Measurements from ENCODE around the gene CHGA.

The CHGA gene

DNA sequence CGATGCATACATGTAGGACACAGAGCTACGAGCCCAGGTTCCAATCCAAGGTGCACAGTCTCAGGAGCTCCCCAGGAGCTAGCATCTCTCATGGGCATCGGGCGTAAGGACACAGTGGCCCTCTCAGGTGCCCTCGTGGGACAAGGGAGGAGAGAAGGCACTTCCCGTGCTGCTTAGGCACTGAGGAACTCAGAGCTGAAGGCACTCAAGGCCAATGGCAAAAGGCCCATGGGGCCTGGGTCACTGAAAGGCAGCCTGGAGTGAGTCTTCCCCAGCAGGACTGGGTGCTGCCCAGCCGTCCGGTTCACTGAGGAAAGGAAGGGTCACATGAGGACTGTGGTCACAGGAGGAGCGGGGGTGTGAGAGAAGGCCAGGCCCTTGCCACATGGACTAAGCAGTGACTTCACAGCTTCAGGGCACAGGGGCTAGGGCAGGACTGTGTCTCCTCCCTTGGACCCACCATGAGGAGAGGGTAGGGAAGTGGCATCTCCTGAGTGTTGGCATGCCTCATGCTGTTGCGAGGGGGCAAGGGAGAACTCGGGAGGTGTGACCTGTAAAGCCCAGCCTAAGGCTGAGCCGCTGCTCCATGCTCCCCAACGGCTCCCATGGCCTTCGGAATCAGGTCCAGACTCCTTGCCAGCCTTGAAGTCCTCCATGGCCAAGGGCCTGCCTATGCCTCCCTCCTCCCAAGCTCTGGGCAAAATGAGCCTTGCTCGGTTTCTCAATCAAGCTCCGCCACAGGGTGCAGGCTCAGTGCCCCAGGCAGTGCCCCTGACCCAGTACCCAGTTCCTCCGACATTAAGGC is 51.8 kb downstream of the CHGA start:
- TF ChIP-seq, protein P1, sequence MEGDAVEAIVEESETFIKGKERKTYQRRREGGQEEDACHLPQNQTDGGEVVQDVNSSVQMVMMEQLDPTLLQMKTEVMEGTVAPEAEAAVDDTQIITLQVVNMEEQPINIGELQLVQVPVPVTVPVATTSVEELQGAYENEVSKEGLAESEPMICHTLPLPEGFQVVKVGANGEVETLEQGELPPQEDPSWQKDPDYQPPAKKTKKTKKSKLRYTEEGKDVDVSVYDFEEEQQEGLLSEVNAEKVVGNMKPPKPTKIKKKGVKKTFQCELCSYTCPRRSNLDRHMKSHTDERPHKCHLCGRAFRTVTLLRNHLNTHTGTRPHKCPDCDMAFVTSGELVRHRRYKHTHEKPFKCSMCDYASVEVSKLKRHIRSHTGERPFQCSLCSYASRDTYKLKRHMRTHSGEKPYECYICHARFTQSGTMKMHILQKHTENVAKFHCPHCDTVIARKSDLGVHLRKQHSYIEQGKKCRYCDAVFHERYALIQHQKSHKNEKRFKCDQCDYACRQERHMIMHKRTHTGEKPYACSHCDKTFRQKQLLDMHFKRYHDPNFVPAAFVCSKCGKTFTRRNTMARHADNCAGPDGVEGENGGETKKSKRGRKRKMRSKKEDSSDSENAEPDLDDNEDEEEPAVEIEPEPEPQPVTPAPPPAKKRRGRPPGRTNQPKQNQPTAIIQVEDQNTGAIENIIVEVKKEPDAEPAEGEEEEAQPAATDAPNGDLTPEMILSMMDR (conservative IDR thresholded peaks at IDR 0.05; ENCODE audit: control insufficient read depth, insufficient read depth, low read depth, low read length), result no peak

GRCh38 chr14:92976268-92976667 is 53.3 kb downstream of the CHGA start:
- DNase-seq (ENCODE audit: low read depth), result no peak
- TF ChIP-seq, protein P1 (conservative IDR thresholded peaks at IDR 0.05; ENCODE audit: control insufficient read depth, insufficient read depth, low read depth, low read length), result no peak
- no peak overlapping the region for H3K4me3 ChIP-seq (ENCODE audit: control insufficient read depth, low read depth, low read length)

More for the DNA sequence above, 51.8 kb downstream of the CHGA start:
- no peak for DNase-seq (ENCODE audit: low read depth)
- no peak overlapping the region for H3K4me3 ChIP-seq (ENCODE audit: control insufficient read depth, low read depth, low read length)

- H3K4me3 ChIP-seq (ENCODE audit: control insufficient read depth, low read depth, low read length), result no peak overlapping the region
- no peak for DNase-seq (ENCODE audit: low read depth)
- TF ChIP-seq, protein P1 (conservative IDR thresholded peaks at IDR 0.05; ENCODE audit: control insufficient read depth, insufficient read depth, low read depth, low read length), result no peak
Measured at GRCh38 chr14:92978229-92979021, 55.5 kb downstream of the CHGA start.

GRCh38 chr14:92980866-92981265 is 57.9 kb downstream of the CHGA start:
- TF ChIP-seq, protein P1 (conservative IDR thresholded peaks at IDR 0.05; ENCODE audit: control insufficient read depth, insufficient read depth, low read depth, low read length), result no peak
- DNase-seq (ENCODE audit: low read depth), result no peak
- no peak overlapping the region for H3K4me3 ChIP-seq (ENCODE audit: control insufficient read depth, low read depth, low read length)

DNA sequence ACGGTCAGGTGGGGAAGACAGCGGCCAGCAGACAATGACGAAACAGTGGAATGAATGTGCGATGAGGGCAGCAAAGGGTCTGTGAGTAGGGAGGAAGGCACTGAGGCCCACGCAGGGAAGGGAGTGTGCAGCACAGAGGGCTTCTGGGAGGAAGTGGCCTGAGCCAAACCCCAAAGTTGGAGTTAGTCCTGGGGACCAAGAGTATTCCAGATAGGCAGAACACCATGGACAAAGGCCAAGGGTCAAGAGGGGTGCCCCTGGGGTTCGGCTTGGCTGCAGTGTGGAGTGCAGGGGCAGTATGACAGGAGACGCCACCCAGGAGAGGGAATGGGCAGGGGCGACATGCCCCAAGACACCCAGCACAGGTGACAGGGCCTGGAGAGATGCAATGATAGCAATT is 58.8 kb downstream of the CHGA start:
- TF ChIP-seq, protein P1 (conservative IDR thresholded peaks at IDR 0.05; ENCODE audit: control insufficient read depth, insufficient read depth, low read depth, low read length), result no peak
- DNase-seq (ENCODE audit: low read depth), result no peak
- no peak overlapping the region for H3K4me3 ChIP-seq (ENCODE audit: control insufficient read depth, low read depth, low read length)

DNA sequence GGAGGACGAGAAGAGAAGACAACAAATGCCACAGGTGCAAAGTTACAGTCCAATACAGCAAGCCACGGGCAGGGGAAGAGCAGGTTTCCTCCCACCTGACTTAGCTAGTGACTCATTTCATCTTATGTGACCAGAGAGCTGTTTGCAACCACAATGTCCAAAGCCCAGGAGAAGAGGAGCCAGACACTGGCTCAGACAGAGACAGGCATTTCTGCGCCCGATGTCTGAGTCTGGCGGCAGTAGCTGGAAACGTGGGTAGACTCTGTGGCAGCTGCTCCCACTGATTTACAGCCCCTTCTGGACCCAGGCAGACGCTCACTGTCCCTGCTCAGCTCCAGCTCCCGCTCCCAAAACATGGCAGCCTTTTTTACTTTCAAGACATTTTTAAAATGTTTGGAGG is 60.0 kb downstream of the CHGA start:
- TF ChIP-seq, protein P1 (conservative IDR thresholded peaks at IDR 0.05; ENCODE audit: control insufficient read depth, insufficient read depth, low read depth, low read length), result no peak
- no peak for DNase-seq (ENCODE audit: low read depth)
- H3K4me3 ChIP-seq (ENCODE audit: control insufficient read depth, low read depth, low read length), result no peak overlapping the region

Measured in fibroblast of mammary gland (primary cell).